ENCODE data around the gene NAA80.
"Not testable (repeated sequence)": the region's sequence is repeated elsewhere in the genome, so short reads cannot be mapped to it uniquely, and the experiment has no call there.

The NAA80 gene

GRCh38 chr3:50316657-50317242 is 17.5 kb upstream of the NAA80 start:
- in situ Hi-C loops (cut with MboI; ENCODE audit: low sequenced_read_pairs) = no loop called here

- in situ Hi-C loops (cut with MboI; ENCODE audit: low sequenced_read_pairs) = no loop called here
Observed at GRCh38 chr3:50314816-50315215, 15.6 kb upstream of the NAA80 start.

- in situ Hi-C loops (cut with MboI; ENCODE audit: low sequenced_read_pairs) = no loop called here
Observed at GRCh38 chr3:50314342-50314741, 15.1 kb upstream of the NAA80 start.

- in situ Hi-C loops (cut with MboI; ENCODE audit: low sequenced_read_pairs) = not testable (repeated sequence)
Observed at GRCh38 chr3:50312041-50312440, 12.8 kb upstream of the NAA80 start.

GRCh38 chr3:50304601-50305000 is 5.4 kb upstream of the NAA80 start:
- in situ Hi-C loops (cut with MboI; ENCODE audit: low sequenced_read_pairs) = no loop called here

DNA sequence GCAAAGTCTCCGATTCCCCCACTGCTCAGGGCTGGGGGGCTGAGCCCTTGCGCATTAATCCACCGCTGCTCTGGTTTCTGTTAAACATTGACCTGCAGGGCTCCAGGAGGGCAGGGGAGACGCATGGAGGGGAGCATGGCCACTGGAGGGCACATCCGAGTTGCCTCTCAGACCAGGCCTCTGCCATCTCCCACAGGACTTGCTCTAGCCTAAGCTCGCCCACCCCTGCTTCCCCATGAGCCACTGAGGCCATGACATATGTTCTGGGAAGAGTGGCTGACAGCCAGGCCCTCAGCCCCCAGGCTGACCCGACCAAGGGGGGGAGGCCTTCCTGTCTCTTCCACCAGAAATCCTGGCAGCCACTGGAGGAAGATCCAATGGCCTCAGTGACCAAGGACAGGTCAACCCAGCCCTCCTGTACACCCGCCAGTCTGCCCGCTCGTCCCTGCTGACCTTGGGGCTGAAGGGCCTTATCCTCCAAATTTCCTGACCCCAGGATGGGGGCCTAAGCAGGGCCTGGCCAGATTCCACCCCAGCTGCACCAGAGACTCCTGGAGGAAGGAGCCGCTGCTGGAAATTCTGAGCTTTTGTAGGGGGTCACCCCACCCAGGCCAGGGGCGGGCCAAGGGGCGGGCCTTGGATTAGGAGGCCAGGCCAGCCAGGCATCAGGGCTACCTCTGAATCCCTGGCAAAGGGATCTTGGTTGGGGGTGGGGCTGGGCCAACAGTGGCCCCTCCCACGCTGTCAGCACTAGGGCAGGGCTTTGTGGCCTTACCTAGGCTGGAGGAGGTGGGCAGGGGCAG is 4.0 kb upstream of the NAA80 start, which contains the start of gene HYAL1:
HYAL1 (minus strand) TSS at position 562 of the 803 bp plus-strand sequence. CDS start 618 bp downstream, outside the sequence.
- in situ Hi-C loops (cut with MboI; ENCODE audit: low sequenced_read_pairs) = no loop called here

GRCh38 chr3:50302095-50303012 is 3.1 kb upstream of the NAA80 start:
- in situ Hi-C loops (cut with MboI; ENCODE audit: low sequenced_read_pairs) = no loop called here

- in situ Hi-C loops (cut with MboI; ENCODE audit: low sequenced_read_pairs) = no loop called here
Observed at GRCh38 chr3:50300681-50301254, 1.6 kb upstream of the NAA80 start.

DNA sequence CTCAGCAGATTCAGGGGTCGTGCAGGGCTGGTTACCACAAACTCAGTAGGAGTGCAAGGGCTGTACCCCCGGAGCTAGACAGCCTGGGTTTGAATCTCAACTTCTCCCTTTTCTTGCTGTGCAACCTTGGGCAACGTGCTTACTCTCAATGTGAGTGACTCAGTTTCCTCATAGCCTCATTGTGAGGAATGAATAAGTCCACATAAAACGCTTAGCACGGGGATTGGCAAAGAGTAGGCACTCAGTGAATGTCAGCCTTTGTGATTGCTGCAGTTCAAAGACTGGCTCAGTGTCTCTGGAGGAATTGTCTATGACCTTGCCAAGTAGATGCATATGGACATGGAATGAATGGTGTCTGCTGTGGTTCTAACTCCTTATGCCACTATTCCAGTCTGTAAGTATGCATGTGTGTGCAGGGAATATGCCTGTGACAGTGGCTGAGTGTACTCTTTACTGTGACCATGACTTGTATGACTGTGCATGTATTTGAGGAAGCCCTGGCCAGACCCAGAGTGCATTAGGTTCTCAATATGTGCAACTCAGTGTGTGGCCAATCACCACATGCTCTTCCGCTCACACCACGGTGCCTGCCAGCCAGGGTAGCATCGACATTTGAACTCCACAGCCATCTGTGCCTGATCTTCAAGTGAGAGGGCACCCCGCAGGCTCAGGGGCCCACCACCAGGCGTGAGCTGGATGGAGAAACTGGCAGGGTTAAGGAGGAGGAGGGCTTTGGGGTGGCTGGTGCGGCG is 900 bp upstream of the NAA80 start:
- in situ Hi-C loops (cut with MboI; ENCODE audit: low sequenced_read_pairs) = no loop called here

DNA sequence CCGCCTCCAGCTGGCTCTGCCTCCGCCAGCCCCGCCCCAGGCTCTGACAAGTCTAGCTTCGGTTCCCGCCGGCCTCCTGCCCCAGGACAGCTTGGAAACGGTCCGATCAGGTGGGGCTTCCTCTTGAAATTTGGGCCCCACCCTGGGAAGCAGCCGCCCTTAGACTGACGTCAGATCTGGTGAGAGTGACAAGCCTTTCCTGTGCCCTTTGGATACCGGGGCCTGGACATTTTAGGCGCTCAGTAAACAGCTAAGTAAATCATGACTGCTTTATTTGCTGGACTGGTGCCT is 378 bp upstream of the NAA80 start:
- in situ Hi-C loops (cut with MboI; ENCODE audit: low sequenced_read_pairs) = no loop called here

DNA sequence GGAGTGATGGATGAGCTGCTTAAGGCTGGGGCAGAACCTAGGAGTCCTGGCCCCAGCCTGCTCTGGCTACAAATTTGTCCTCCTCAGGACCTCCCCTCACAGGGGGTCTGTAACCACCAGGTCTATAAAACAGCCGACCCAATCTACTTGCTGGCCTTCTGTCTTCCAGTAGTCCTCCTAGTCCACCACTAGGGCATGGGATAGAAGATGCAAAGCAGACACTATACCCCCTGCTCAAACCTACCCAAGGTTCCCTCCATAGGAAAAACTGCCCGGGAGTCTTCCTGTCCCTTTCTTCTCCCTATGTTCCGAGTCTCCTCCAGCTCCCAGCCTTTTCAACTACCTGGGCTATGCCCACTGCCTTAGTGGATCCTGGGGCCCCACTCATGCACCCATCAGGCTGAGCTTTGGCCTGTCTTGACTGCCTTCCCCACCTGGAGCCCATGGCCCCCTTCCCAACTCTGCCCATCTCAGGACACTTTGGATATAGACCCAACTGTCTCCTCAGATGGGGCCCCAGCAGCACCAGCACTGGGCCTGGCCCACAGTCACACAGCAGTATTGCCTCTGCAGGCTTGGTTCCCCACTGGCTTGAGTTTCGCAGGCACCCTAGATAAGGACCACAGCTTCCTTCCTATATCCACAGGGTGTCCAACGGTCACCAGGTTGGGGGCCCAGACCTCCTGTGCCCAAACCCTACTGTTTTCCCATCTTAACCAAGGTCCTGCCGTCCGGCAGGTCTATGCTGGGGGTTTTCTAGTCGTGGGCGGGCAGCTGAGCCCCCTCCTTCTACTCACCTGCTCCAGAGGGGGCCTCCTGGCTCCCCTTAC is 1.1 kb downstream of the NAA80 start:
- in situ Hi-C loops (cut with MboI; ENCODE audit: low sequenced_read_pairs) = no loop called here

DNA sequence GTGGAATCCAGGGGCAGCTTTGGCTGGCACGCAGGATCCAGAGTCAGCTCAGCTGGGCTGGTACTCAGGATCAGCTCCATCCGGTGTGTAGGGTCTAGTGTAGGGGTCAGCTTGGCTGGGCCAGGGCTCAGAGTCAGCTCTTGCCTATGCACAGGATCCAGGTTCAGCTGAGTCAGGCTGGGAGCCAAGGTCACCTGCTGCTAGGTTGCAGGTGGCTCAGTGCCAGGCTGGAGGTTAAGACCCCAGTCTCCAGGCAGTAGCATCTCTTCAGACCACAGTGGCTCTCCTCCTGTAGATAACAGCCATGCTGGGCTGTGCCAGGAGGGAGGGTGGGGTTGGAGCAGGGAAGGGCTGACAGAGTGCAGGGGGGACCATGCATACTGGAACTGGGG is 1.8 kb downstream of the NAA80 start:
- in situ Hi-C loops (cut with MboI; ENCODE audit: low sequenced_read_pairs) = no loop called here

DNA sequence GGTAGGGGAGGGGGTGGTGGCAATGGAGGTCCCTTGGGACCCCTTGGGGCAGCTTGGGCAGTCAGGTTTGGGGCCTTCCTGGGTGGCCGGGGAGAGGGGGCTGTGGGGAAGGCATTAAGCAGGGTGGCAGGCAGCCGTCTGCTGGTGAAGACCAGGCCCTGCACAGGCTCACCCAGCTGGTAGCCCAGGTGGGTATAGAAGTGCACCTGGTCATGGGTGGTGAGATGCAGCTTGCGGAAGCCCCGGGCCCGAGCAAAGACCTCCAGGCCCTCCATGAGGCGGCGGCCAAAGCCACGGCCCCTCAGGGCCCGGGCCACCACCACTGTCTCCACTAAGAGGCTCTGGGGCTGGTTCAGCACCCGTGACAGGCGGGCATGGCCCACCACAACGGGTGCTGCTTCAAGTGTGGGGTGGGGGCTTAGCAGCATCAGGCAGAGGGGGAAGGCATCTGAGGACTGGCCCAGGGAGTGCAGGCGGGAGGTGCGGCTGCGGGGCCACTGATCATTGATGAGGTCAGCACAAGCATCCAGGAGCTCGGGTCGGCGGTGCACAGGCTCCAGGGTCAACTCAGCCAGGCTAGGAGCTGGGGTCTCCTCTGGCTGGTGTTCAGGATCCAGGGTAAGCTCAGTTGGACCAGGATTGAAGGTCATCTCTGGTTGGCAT is 2.4 kb downstream of the NAA80 start:
- in situ Hi-C loops (cut with MboI; ENCODE audit: low sequenced_read_pairs) = no loop called here

GRCh38 chr3:50295553-50296431 is 3.4 kb downstream of the NAA80 start:
- in situ Hi-C loops (cut with MboI; ENCODE audit: low sequenced_read_pairs) = no loop called here

- in situ Hi-C loops (cut with MboI; ENCODE audit: low sequenced_read_pairs) = no loop called here
Observed at GRCh38 chr3:50294492-50295403, 4.5 kb downstream of the NAA80 start.

- in situ Hi-C loops (cut with MboI; ENCODE audit: low sequenced_read_pairs) = no loop called here
Observed at GRCh38 chr3:50294089-50294488, 5.1 kb downstream of the NAA80 start.

DNA sequence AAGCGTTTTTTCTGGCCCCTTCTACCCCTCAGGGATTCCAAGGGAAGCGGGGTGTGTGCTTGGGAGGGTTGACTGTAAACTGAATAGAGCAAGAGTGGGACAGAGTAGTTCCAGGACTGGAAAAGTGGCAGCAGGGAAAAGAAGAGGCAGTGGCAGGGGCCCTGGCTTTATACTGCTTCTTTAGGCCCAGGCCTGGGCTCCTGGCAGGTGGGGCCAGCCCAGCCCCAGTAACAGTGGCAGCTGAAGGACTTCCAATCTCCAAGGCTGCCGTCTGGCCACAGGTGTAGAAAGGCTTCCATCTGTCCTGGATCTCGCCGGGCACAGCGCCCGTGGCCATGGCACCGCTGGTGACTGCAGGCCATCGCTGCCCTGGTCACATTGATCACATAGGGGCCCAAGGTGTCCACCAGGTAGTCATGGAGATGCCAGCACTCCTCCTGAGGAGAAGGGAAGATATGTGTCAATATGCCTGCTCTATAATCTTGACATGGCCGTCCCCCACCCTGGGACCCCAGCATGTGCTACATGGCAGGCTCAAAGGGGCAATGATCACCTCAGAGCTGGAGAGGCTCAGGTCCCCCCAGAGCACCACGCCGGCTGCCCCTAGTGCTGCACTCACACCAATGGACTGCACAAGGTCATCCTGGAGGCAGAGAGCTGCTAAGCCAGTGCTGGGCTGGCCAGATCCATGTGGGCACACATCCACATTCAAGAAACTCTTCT is 6.0 kb downstream of the NAA80 start:
- in situ Hi-C loops (cut with MboI; ENCODE audit: low sequenced_read_pairs) = no loop called here
